ENCODE results near the gene SHISA5. TPM values are rescaled to one million over a fixed set of nuclear protein-coding genes. Genes with fewer than 3 reads are reported as not detected.
A peak's percentile ranks its signal among the peaks of the same experiment; 100 is the strongest.

SHISA5 gene
- total and polyA plus RNA-seq, 2 of the 8 experiments (the other 6 are each of a cell fraction or from before 2014, with no cell fraction given): 196 to 315 TPM

- Histone ChIP-seq H3K9ac (replicated peaks in 1 of 4; ENCODE audit: extremely low read depth in 1 of 4, low read depth in 3 of 4, low read length in 3 of 4) (no peak overlapping the region), H4K5ac (ENCODE audit: insufficient read length, low read depth, low read length) (no peak overlapping the region), H3K23me2 (ENCODE audit: low read depth, low read length) (no peaks in the 10 kb centered on the region), H3K56ac (replicated peaks; ENCODE audit: insufficient read length, low read depth, low read length) (no peak overlapping the region), H2BK20ac (ENCODE audit: low read length) (no peak overlapping the region), H3K9me3 (ENCODE audit: insufficient read depth in 2 of 2, low read depth in 1 of 2, low read length in 1 of 2) (no peaks in the 10 kb centered on the region), H2AK5ac (ENCODE audit: low read depth, low read length) (no peak overlapping the region), H4K20me1 (replicated peaks in 1 of 2; ENCODE audit: control insufficient read depth in 1 of 2, insufficient read depth in 2 of 2, low read length in 2 of 2) (peaks cover 3 to 7% of the 10 kb centered on the region in 2 experiments), H3K4ac (replicated peaks; ENCODE audit: insufficient read length, low read depth, low read length) (no peak overlapping the region), H3K4me3 (ENCODE audit: extremely low read depth in 1 of 4, insufficient read depth in 2 of 4, low read depth in 3 of 4, low read length in 4 of 4) (no peak overlapping the region), H2BK120ac (replicated peaks; ENCODE audit: low read depth, low read length) (no peak overlapping the region), H3K79me1 (ENCODE audit: low read depth, low read length) (no peaks in the 10 kb centered on the region; the same call in 1 of the 2 replicates), H3K27me3 (replicated peaks in 1 of 4; ENCODE audit: control insufficient read depth in 3 of 4, extremely low read depth in 1 of 4, insufficient read depth in 3 of 4, low read length in 3 of 4) (no peaks in the 10 kb centered on the region), H2AFZ (ENCODE audit: low read length) (no peak overlapping the region), H3K27ac (ENCODE audit: low read depth, low read length) (no peak overlapping the region; the same call in 1 of the 2 replicates), H3K18ac (ENCODE audit: extremely low read depth, low read length) (no peak overlapping the region), H2BK12ac (ENCODE audit: low read depth, low read length) (0 out of 2 replicates have a peak overlapping the region, but pooled peaks have one; percentile 0), H4K8ac (ENCODE audit: extremely low read depth, insufficient read depth, low read length) (no peak overlapping the region), H3K4me1 (replicated peaks in 1 of 4; ENCODE audit: control insufficient read depth in 3 of 4, insufficient read depth in 4 of 4, low read length in 3 of 4) (peaks cover 0 to 21% (median 13%) of the 10 kb centered on the region in 4 experiments; a peak in 5 of 7 replicates), H2BK5ac (ENCODE audit: low read depth, low read length) (no peak overlapping the region; the same call in 1 of the 2 replicates), H3K14ac (ENCODE audit: insufficient read length) (no peak overlapping the region), H3K36me3 (ENCODE audit: control insufficient read depth in 2 of 4, insufficient read depth in 4 of 4, low read length in 3 of 4) (peaks cover 17 to 45% (median 35%) of the 10 kb centered on the region in 4 experiments), H3K79me2 (ENCODE audit: control insufficient read depth in 1 of 2, insufficient read depth in 2 of 2, low read length in 2 of 2) (peaks cover 0 to 3% of the 10 kb centered on the region in 2 experiments; a peak in 1 of 4 replicates), H2BK15ac (ENCODE audit: low read length) (no peak overlapping the region), H3K23ac (ENCODE audit: insufficient read length) (no peak overlapping the region), H3K4me2 (ENCODE audit: insufficient read depth in 1 of 2, low read depth in 2 of 2, low read length in 2 of 2) (no peak overlapping the region), H4K91ac (replicated peaks; ENCODE audit: insufficient read length, low read length) (no peak overlapping the region)
- no peak for DNase-seq (ENCODE audit: low read depth in 1 of 2, low spot score in 2 of 2)
- whole genome bisulfite sequencing, 2 experiments (ENCODE audit: extremely low coverage in 1 of 2, insufficient coverage in 1 of 2, insufficient read length in 1 of 2, insufficient replicate concordance in 2 of 2, low coverage in 1 of 2, low lambda C conversion rate in 2 of 2, missing lambda C conversion rate in 1 of 2): 84% methylated on average over 9 of the region's 9 CpGs; no CpG with 5 or more reads in 1 of the 2 experiments
- FAIRE-seq: no peak
- CTCF ChIA-PET (ENCODE audit: partially characterized antibody): interaction anchor here (0.9 to 21.5 kb wide), 15 partner anchors 9 to 96 kb away, joined by 3 to 251 read pairs (median 6); partner anchors contain the start of genes ATRIP, PFKFB4 and SHISA5
- POLR2A ChIA-PET (ENCODE audit: partially characterized antibody): interaction anchor here (0.9 to 8.1 kb wide), 17 partner anchors 12 to 133 kb away, joined by 3 to 83 read pairs (median 5); partner anchors contain the start of genes ATRIP, CCDC51 and TMA7
- TF ChIP-seq KDM5A (IDR thresholded peaks at IDR 0.05; ENCODE audit: low read length): no peak
- TF ChIP-seq SP4 (IDR thresholded peaks at IDR 0.05; ENCODE audit: low read length): no peak
- TF ChIP-seq TAF1 (IDR thresholded peaks at IDR 0.05; ENCODE audit: low read depth, low read length): no peak
- no peak for TF ChIP-seq RFX5 (IDR thresholded peaks at IDR 0.05; ENCODE audit: borderline replicate concordance, low read depth, low read length)
- TF ChIP-seq RAD21 (IDR thresholded peaks at IDR 0.05 in 1 of 2, conservative IDR thresholded peaks at IDR 0.05 in 1 of 2; ENCODE audit: low read depth in 2 of 2, low read length in 2 of 2): no peak
- no peak for TF ChIP-seq POLR2A (IDR thresholded peaks at IDR 0.05; ENCODE audit: control extremely low read depth in 1 of 2, low read depth in 2 of 2, low read length in 2 of 2)
- no peak for TF ChIP-seq RNF2 (IDR thresholded peaks at IDR 0.05; ENCODE audit: borderline replicate concordance, low read depth, low read length, missing control alignments, poor library complexity, severe bottlenecking)
- TF ChIP-seq SIRT6 (IDR thresholded peaks at IDR 0.05; ENCODE audit: low read length): no peak
- TF ChIP-seq CREB1 (IDR thresholded peaks at IDR 0.05): no peak
- no peak for TF ChIP-seq CBX8 (IDR thresholded peaks at IDR 0.05; ENCODE audit: borderline replicate concordance, low read depth, low read length)
- TF ChIP-seq TCF12 (IDR thresholded peaks at IDR 0.05; ENCODE audit: low read depth, low read length): no peak
- no peak for TF ChIP-seq GTF2F1 (IDR thresholded peaks at IDR 0.05; ENCODE audit: borderline replicate concordance, low read depth, low read length)
- no peak for TF ChIP-seq NRF1 (IDR thresholded peaks at IDR 0.05; ENCODE audit: low read depth, low read length)
These were observed 40.3 kb downstream of the SHISA5 start for GRCh38 chr3:48463703-48464102.

Measured in H1 (cell line).